Neuronal stem cell (in vitro differentiated cells): ENCODE measurements around the gene CDKL1.
A peak's percentile ranks its signal among the peaks of the same experiment; 100 is the strongest.
"Not testable (repeated sequence)": the region's sequence is repeated elsewhere in the genome, so short reads cannot be mapped to it uniquely, and the experiment has no call there.

Experiments
- DNase-seq: peaks from one replicate; pipeline ENCODE4 v3.0.0-alpha.2; 2013; ENCODE audit warnings: low spot score
- H2AFZ ChIP-seq: one replicate; pipeline ENCODE4 v1.6.1; 2013; ENCODE audit warnings: mild to moderate bottlenecking, low read length, inconsistent platforms
- H2AK5ac ChIP-seq: 2 replicates; pipeline ENCODE4 v1.6.1; 2013; ENCODE audit warnings: low read depth, mild to moderate bottlenecking, inconsistent platforms, low read length, moderate library complexity, mixed read lengths
- H2BK120ac ChIP-seq: 2 replicates; pipeline ENCODE4 v1.6.1; 2013; ENCODE audit warnings: low read depth, mild to moderate bottlenecking, inconsistent platforms, low read length, moderate library complexity, mixed read lengths
- H2BK12ac ChIP-seq: one replicate; pipeline ENCODE4 v1.6.1; 2013; ENCODE audit warnings: low read length, inconsistent platforms
- H2BK15ac ChIP-seq: 2 replicates; pipeline ENCODE4 v1.6.1; 2013; ENCODE audit warnings: mild to moderate bottlenecking, low read length, inconsistent platforms, mixed read lengths
- H2BK5ac ChIP-seq: one replicate; pipeline ENCODE4 v1.6.1; 2013; ENCODE audit warnings: inconsistent platforms, mild to moderate bottlenecking, low read length, moderate library complexity
- H3K14ac ChIP-seq: one replicate; pipeline ENCODE4 v1.6.1; 2013; ENCODE audit warnings: low read length, inconsistent platforms
- H3K18ac ChIP-seq: 2 replicates; pipeline ENCODE4 v1.6.1; 2013; ENCODE audit warnings: low read length, inconsistent platforms
- H3K23ac ChIP-seq: 2 replicates; pipeline ENCODE4 v1.6.1; 2013; ENCODE audit warnings: low read depth, mild to moderate bottlenecking, mixed read lengths, low read length, inconsistent platforms; ENCODE audit not compliant: poor library complexity
- H3K27ac ChIP-seq: replicated peaks from 3 replicates; pipeline ENCODE4 v1.5.1; 2013; ENCODE audit warnings: low read length, inconsistent platforms
- H3K27me3 ChIP-seq, 3 experiments: 2 replicates each; pipeline ENCODE4 v1.6.1; 2013; ENCODE audit warnings: low read length in 3 of 3, mild to moderate bottlenecking in 2 of 3, inconsistent platforms in 1 of 3, low read depth in 1 of 3, mixed read lengths in 1 of 3, moderate library complexity in 1 of 3; ENCODE audit not compliant: control insufficient read depth in 3 of 3, insufficient read depth in 3 of 3
- H3K36me3 ChIP-seq, 2 donors: replicated peaks in 1 of 2; 2 replicates each; pipeline ENCODE4 v1.6.1; 2013; ENCODE audit warnings: low read length in 2 of 2; ENCODE audit not compliant: control insufficient read depth in 2 of 2, insufficient read depth in 2 of 2
- H3K4ac ChIP-seq: 2 replicates; pipeline ENCODE4 v1.6.1; 2013; ENCODE audit warnings: inconsistent platforms, mild to moderate bottlenecking, low read length, moderate library complexity
- H3K4me1 ChIP-seq, 2 donors: 1 replicate in 1 of 2; 2 replicates in 1 of 2; pipeline ENCODE4 v1.6.1; 2013; ENCODE audit warnings: low read length in 2 of 2, low read depth in 1 of 2; ENCODE audit not compliant: control insufficient read depth in 2 of 2, insufficient read depth in 1 of 2
- H3K4me2 ChIP-seq: one replicate; pipeline ENCODE4 v1.6.1; 2013; ENCODE audit warnings: mild to moderate bottlenecking, low read length, inconsistent platforms; ENCODE audit not compliant: insufficient read depth, poor library complexity, severe bottlenecking
- H3K4me3 ChIP-seq, 2 donors: 2 replicates each; pipeline ENCODE4 v1.5.1; 2013; ENCODE audit warnings: low read length in 2 of 2, mild to moderate bottlenecking in 2 of 2, inconsistent platforms in 1 of 2, moderate library complexity in 1 of 2
- H3K79me1 ChIP-seq: one replicate; pipeline ENCODE4 v1.6.1; 2013; ENCODE audit warnings: low read depth, mild to moderate bottlenecking, inconsistent platforms, low read length, moderate library complexity
- H3K9ac ChIP-seq: one replicate; pipeline ENCODE4 v1.6.1; 2013; ENCODE audit warnings: mild to moderate bottlenecking, low read depth, low read length, inconsistent platforms; ENCODE audit not compliant: poor library complexity
- H3K9me3 ChIP-seq, 2 donors: replicated peaks in 1 of 2; 2 replicates each; pipeline versions ENCODE3 to v1.6.1; 2013; ENCODE audit warnings: low read length in 2 of 2, mild to moderate bottlenecking in 2 of 2, inconsistent platforms in 1 of 2, low read depth in 1 of 2, mixed read lengths in 1 of 2, moderate library complexity in 1 of 2; ENCODE audit not compliant: control insufficient read depth in 2 of 2, insufficient read depth in 1 of 2
- H4K8ac ChIP-seq: one replicate; pipeline ENCODE4 v1.6.1; 2013; ENCODE audit warnings: low read depth, mild to moderate bottlenecking, inconsistent platforms, low read length, moderate library complexity
- H4K91ac ChIP-seq: one replicate; pipeline ENCODE4 v1.6.1; 2013; ENCODE audit warnings: low read length, low read depth, mild to moderate bottlenecking, inconsistent platforms; ENCODE audit not compliant: poor library complexity
- WGBS, 2 donors: extraction: QIAGEN DNeasy Blood & Tissue Kit; methylation state at CpG; one replicate each; pipeline ENCODE4 v1.1.7; 2013; ENCODE audit warnings: missing lambda C conversion rate in 2 of 2, mixed read lengths in 1 of 2; ENCODE audit not compliant: insufficient read length in 2 of 2, insufficient replicate concordance in 1 of 2; ENCODE audit errors: extremely low coverage in 2 of 2; 5-methylcytosine and 5-hydroxymethylcytosine counted together

CDKL1 gene

GRCh38 chr14:50366115-50366514 is 30.6 kb downstream of the CDKL1 start:
- H3K4me3 ChIP-seq = no peak overlapping the region
- WGBS, 2 donors = no CpG with 5 or more reads among the region's 3 CpGs
- DNase-seq = no peak

GRCh38 chr14:50365572-50365971 is 31.1 kb downstream of the CDKL1 start:
- H4K91ac ChIP-seq, H3K9ac ChIP-seq, H3K4me1 ChIP-seq, H4K8ac ChIP-seq, H2BK12ac ChIP-seq, H2BK120ac ChIP-seq, H2BK15ac ChIP-seq, H3K4me3 ChIP-seq, H3K36me3 ChIP-seq, DNase-seq, H2AFZ ChIP-seq, H3K79me1 ChIP-seq, H3K27ac ChIP-seq, H3K23ac ChIP-seq, H3K4me2 ChIP-seq, H3K4ac ChIP-seq, H3K18ac ChIP-seq, H3K9me3 ChIP-seq, H2BK5ac ChIP-seq, H3K14ac ChIP-seq, H3K27me3 ChIP-seq, H2AK5ac ChIP-seq: not testable (repeated sequence)
- no CpG with 5 or more reads among the region's 7 CpGs for WGBS, 2 donors

More at GRCh38 chr14:50366115-50366514, 30.6 kb downstream of the CDKL1 start:
- H3K36me3 ChIP-seq = no peaks in the 10 kb centered on the region
- no peak overlapping the region for H4K8ac ChIP-seq
- H3K9me3 ChIP-seq = peaks cover 0 to 2% of the 10 kb centered on the region in 2 donors
- no peak overlapping the region for H2BK12ac ChIP-seq
- H3K4me1 ChIP-seq = no peaks in the 10 kb centered on the region
- H2BK15ac ChIP-seq = no peak overlapping the region
- no peak overlapping the region for H3K14ac ChIP-seq
- H2BK5ac ChIP-seq = peak overlapping the region; percentile 78
- H3K27me3 ChIP-seq = no peaks in the 10 kb centered on the region
- H4K91ac ChIP-seq = no peak overlapping the region
- H2AK5ac ChIP-seq = no peak overlapping the region
- no peak overlapping the region for H2AFZ ChIP-seq
- no peak overlapping the region for H3K27ac ChIP-seq
- H3K79me1 ChIP-seq = no peaks in the 10 kb centered on the region
- H3K4me2 ChIP-seq = no peak overlapping the region
- H2BK120ac ChIP-seq = no peak overlapping the region
- no peak overlapping the region for H3K4ac ChIP-seq
- H3K18ac ChIP-seq = no peak overlapping the region
- no peak overlapping the region for H3K23ac ChIP-seq
- no peak overlapping the region for H3K9ac ChIP-seq

GRCh38 chr14:50364792-50365191 is 31.9 kb downstream of the CDKL1 start:
- Histone ChIP-seq H2AFZ (no peak overlapping the region), H3K9ac (no peak overlapping the region), H3K9me3 (peaks cover 0 to 2% of the 10 kb centered on the region in 2 donors), H2AK5ac (no peak overlapping the region), H3K27me3 (no peaks in the 10 kb centered on the region), H2BK15ac (no peak overlapping the region), H3K4ac (no peak overlapping the region), H3K36me3 (no peaks in the 10 kb centered on the region), H3K23ac (no peak overlapping the region), H4K91ac (no peak overlapping the region), H2BK5ac (no peak overlapping the region), H3K18ac (no peak overlapping the region), H2BK120ac (no peak overlapping the region), H3K79me1 (no peaks in the 10 kb centered on the region), H3K4me1 (no peaks in the 10 kb centered on the region), H4K8ac (no peak overlapping the region), H2BK12ac (no peak overlapping the region), H3K27ac (no peak overlapping the region), H3K4me3 (no peak overlapping the region), H3K14ac (no peak overlapping the region), H3K4me2 (no peak overlapping the region)
- no CpG with 5 or more reads among the region's 1 CpG for WGBS, 2 donors
- DNase-seq = no peak

GRCh38 chr14:50363714-50364111 is 33.0 kb downstream of the CDKL1 start:
- Histone ChIP-seq H3K27me3 (no peaks in the 10 kb centered on the region), H3K14ac (no peak overlapping the region), H3K4ac (no peak overlapping the region), H2BK15ac (no peak overlapping the region), H3K18ac (no peak overlapping the region), H2AFZ (no peak overlapping the region), H3K4me2 (no peak overlapping the region), H2BK120ac (no peak overlapping the region), H3K36me3 (no peaks in the 10 kb centered on the region), H3K4me3 (no peak overlapping the region), H2BK12ac (no peak overlapping the region), H3K27ac (no peak overlapping the region), H2AK5ac (peak overlapping the region; percentile 79), H4K91ac (no peak overlapping the region), H3K79me1 (no peaks in the 10 kb centered on the region), H3K9ac (no peak overlapping the region), H3K23ac (peak overlapping the region; percentile 31), H3K9me3 (peaks cover 0 to 2% of the 10 kb centered on the region in 2 donors), H4K8ac (no peak overlapping the region), H3K4me1 (no peaks in the 10 kb centered on the region), H2BK5ac (no peak overlapping the region)
- DNase-seq = no peak
- WGBS, 2 donors = no CpG with 5 or more reads among the region's 4 CpGs
